SK-N-SH treated with all-trans-retinoic acid at 6 μM for 48 hours (cell line): Measurements from ENCODE around the gene GRIA2.

Experiments
- CREB5 ChIP-seq: fragments of 250-450 bp; sonication (Bioruptor Pico); IDR thresholded peaks from 2 replicates; pipeline ENCODE4 v1.5.1; 2020; ENCODE audit warnings: low read depth, mild to moderate bottlenecking, moderate library complexity
- PATZ1 ChIP-seq: fragments of 250-450 bp; sonication (Bioruptor Pico); IDR thresholded peaks from 2 replicates; pipeline ENCODE4 v1.8.0; 2020; ENCODE audit warnings: mild to moderate bottlenecking, moderate library complexity, borderline replicate concordance
- ZNF565 ChIP-seq: fragments of 450-650 bp; formaldehyde crosslinking; conservative IDR thresholded peaks from 2 replicates; pipeline ENCODE4 v1.5.0; 2020; ENCODE audit warnings: low read depth, mild to moderate bottlenecking, moderate library complexity
- TF ChIP-seq, protein P1 (sequence below): fragments of 250-450 bp; sonication (Bioruptor Pico); IDR thresholded peaks from 2 replicates; pipeline ENCODE4 v1.5.1; 2021; ENCODE audit warnings: mild to moderate bottlenecking, moderate library complexity

DNA sequence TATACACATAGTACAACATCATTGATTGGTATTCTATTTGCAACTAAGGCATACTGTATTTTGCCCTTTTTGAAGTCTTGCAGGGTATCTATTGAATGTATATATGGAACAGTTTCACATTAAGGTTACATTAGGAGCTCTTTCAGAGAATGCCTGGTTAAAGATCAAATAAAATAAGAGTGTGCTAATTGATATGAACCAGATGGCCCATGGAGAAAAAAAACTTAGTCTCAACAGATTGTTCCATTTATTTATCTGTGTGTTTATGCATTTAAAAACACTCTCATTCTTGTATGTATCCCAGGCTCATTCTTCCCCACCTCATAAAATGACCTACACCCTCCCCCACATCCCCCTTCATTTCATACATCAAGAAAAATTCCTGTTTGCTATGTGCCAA is 35.2 kb upstream of the GRIA2 start:
- TF ChIP-seq ZNF565 (no peak), PATZ1 (no peak), CREB5 (CRISPR knock-in tag) (no peak)
- TF ChIP-seq, protein P1, sequence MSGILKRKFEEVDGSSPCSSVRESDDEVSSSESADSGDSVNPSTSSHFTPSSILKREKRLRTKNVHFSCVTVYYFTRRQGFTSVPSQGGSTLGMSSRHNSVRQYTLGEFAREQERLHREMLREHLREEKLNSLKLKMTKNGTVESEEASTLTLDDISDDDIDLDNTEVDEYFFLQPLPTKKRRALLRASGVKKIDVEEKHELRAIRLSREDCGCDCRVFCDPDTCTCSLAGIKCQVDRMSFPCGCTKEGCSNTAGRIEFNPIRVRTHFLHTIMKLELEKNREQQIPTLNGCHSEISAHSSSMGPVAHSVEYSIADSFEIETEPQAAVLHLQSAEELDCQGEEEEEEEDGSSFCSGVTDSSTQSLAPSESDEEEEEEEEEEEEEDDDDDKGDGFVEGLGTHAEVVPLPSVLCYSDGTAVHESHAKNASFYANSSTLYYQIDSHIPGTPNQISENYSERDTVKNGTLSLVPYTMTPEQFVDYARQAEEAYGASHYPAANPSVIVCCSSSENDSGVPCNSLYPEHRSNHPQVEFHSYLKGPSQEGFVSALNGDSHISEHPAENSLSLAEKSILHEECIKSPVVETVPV (CRISPR knock-in tag) = no peak
